HG02763 (cell line): Measurements from ENCODE around the gene HMX2.

Source experiments
- ATAC-seq: cut with Tn5 transposase; IDR thresholded peaks from one replicate; pipeline ENCODE4 v1.9.1; 2021; ENCODE audit warnings: mild to moderate bottlenecking, moderate library complexity; ENCODE audit not compliant: unreplicated experiment

HMX2 gene

GRCh38 chr10:123136806-123137642 is 10.9 kb upstream of the HMX2 start:
- no peak for ATAC-seq

- ATAC-seq, result no peak
Observed at GRCh38 chr10:123139165-123139520, 8.8 kb upstream of the HMX2 start.

DNA sequence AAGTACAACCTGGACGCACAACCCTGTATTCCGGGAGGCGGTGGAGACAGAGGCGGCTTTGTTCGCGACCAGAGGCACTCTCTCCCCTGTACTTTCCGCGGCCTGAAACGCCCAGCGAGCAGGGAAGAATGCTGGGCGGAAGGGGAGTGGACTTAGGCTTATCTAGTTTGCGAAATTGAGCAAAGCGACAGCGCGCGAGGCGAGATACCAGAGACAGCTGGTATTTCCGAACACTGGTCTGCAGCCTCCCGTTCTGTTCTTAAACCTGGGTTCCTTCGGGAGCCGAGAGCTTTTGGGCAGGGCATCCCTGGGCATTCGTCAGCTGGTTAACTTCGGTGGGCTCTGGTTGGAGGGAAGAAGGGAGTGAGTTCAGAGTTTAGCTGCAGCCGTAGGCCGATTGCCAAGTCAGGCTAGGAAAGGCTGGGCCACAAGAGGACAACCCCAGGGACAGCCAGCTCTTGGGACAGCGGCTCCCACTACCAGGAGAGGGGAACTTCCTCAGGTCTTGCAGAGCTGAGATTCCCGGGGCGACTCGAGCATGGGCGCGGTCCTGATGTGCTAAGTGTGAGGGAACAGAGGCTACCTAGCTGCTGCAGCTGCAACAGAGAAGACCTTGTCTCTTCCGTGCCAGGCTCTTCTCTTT is 8.3 kb upstream of the HMX2 start:
- ATAC-seq, result no peak

DNA sequence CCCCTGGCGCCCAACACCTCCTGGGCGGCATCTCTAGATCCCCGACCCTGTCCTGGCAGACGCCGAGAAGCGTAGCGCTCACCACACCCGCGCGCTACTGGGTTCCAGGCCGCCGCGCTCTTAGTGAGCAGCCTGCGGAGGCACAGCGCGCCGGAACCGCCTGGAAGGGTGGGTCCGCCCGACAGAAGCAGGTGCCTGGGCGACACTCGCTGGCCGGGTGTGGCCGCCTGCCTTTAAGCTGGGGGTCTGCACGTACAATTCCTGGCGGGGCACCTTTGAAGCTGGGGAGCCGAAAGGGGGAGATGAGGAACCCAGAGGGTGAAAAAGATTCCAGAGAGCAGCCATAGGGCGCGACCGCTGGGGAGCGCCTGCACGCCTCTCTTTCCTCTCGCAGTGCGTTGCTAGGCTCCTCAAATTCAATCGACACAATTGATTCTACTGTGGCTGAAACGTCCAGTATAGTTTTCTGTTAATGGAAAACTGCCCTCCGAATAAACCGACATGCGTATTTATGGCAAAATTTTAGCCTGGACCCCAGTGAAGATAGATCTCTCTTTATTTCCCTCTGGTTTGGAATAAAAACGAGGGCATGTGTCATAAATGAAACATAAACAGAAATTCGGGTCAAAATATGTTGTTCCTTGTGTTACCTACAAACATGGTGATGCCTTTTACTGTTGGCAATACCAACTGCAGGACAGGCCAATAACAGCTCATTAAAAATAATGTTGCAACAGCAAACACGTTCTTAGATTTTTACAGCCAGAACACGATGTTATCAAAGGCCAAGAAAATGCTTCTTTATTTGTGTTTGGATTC is 7.6 kb upstream of the HMX2 start:
- ATAC-seq, result no peak

- no peak for ATAC-seq
Observed at GRCh38 chr10:123140983-123141390, 6.9 kb upstream of the HMX2 start.

GRCh38 chr10:123141791-123142700 is 5.9 kb upstream of the HMX2 start:
- ATAC-seq, result no peak

- ATAC-seq, result no peak
Observed at GRCh38 chr10:123142701-123143161, 5.2 kb upstream of the HMX2 start.

- no peak for ATAC-seq
Observed at GRCh38 chr10:123143162-123143824, 4.6 kb upstream of the HMX2 start.

GRCh38 chr10:123143825-123144168 is 4.1 kb upstream of the HMX2 start:
- ATAC-seq, result no peak

GRCh38 chr10:123144697-123145541 is 3.0 kb upstream of the HMX2 start:
- no peak for ATAC-seq

GRCh38 chr10:123145542-123146012 is 2.4 kb upstream of the HMX2 start:
- no peak for ATAC-seq

GRCh38 chr10:123146013-123146893 is 1.7 kb upstream of the HMX2 start:
- ATAC-seq, result no peak

DNA sequence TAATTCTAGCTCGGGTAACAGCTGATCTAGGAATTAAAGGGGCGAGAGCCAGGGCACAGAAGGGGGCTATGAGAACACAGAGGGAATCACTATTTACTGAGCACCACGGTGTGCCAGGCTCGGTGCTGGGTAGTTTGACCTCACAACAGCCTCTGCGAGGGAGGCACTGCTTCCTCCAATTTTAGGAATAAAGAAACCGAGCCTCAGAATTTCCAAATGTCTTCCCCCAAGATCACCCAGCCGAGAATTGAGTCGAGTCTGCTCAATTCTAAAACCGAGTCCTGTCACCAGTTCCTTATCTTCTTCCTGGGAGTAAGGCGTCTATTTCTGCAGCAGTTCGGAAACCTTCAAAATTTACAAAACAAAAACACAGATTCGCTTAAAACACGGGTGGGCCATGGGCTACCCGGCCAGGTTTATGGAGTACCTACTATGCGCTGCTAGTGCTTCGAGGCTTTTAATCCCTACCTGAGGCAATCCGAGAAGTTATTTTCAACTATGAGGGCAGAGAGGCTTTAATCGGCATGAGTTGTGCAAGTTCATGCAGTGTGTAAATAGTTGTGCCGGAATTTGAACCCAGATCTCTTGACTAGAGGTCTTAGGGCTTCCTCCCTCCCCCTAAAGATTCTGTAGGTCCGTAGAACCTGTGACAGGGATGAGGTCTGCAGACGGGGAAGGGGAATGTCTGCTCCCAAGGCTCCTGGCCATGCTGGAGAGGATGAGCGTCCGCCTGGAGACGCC is 872 bp upstream of the HMX2 start:
- no peak for ATAC-seq

DNA sequence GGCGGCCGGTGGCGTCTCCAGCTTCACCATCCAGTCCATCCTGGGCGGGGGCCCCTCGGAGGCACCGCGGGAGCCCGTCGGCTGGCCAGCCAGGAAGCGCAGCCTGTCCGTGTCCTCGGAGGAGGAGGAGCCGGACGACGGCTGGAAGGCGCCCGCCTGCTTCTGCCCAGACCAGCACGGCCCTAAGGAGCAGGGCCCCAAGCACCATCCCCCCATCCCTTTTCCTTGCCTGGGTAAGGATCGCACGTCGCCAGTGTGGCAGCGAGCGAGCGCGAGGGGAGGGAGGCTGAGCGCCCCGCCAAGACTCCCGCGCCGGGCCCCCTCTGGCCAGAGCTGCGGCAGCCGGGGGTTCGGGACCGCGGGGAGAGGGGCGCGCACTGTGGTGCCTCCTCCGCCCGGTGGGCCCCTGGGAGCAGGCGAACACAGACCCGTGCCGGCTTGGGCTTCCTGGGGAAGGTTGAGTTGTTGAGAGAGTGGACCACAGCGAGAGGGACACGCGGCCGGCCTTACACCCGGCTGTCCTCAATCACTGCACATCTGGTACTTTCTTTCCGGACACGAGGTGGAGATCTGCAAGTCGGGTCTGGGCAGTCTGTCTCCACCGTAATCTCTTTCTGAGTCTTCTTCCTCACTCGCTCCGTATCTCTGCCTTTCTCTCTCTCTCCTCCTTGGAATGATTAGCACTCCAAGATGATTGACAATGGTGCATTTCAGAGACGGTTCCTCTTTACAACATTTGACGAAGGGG is 652 bp downstream of the HMX2 start:
- ATAC-seq, result no peak

- ATAC-seq, result no peak
Observed at GRCh38 chr10:123149162-123149567, 1.2 kb downstream of the HMX2 start.

GRCh38 chr10:123149568-123150270 is 1.8 kb downstream of the HMX2 start:
- ATAC-seq, result no peak
